B cell (primary cell): ENCODE data around the gene SULT2B1.
A peak's percentile ranks its signal among the peaks of the same experiment; 100 is the strongest.

ENCODE experiments used
- CTCF ChIP-seq: fragments of 200-600 bp; IDR thresholded peaks from one replicate; pipeline ENCODE4 v1.8.0; 2022; ENCODE audit warnings: antibody characterized with exemption, mild to moderate bottlenecking
- EZH2 ChIP-seq: IDR thresholded peaks from 2 replicates; pipeline ENCODE4 v1.6.1; 2012; ENCODE audit warnings: borderline replicate concordance, low read depth, mild to moderate bottlenecking, moderate library complexity, low read length; ENCODE audit not compliant: insufficient read depth, poor library complexity, severe bottlenecking

GRCh38 chr19:48506138-48506733, 45.7 kb upstream of the SULT2B1 start:
- TF ChIP-seq CTCF (peak; percentile 60), EZH2 (no peak)
